Measurements from ENCODE around the gene CLDN3.
A peak's percentile ranks its signal among the peaks of the same experiment; 100 is the strongest.

CLDN3 gene

GRCh38 chr7:73770860-73771670, 995 bp upstream of the CLDN3 start:
- DNase-seq, result no peak

- DNase-seq, result no peak
Observed at GRCh38 chr7:73769481-73770001, 529 bp downstream of the CLDN3 start.

GRCh38 chr7:73768641-73769480, 1.2 kb downstream of the CLDN3 start:
- no peak for DNase-seq

- DNase-seq, result no peak
Observed at GRCh38 chr7:73766556-73767229, 3.4 kb downstream of the CLDN3 start.

GRCh38 chr7:73762659-73762999, 7.4 kb downstream of the CLDN3 start:
- no peak for DNase-seq

GRCh38 chr7:73761854-73762658, 8.0 kb downstream of the CLDN3 start:
- DNase-seq, result no peak

GRCh38 chr7:73758581-73759138, 11.4 kb downstream of the CLDN3 start:
- DNase-seq, result no peak

GRCh38 chr7:73749931-73750776, 19.9 kb downstream of the CLDN3 start:
- no peak for DNase-seq

GRCh38 chr7:73746378-73746777, 23.7 kb downstream of the CLDN3 start:
- no peak for DNase-seq

- no peak for DNase-seq
Observed at GRCh38 chr7:73742753-73743641, 27.1 kb downstream of the CLDN3 start.

GRCh38 chr7:73742338-73742752, 27.7 kb downstream of the CLDN3 start:
- DNase-seq, result no peak

GRCh38 chr7:73741600-73741999, 28.5 kb downstream of the CLDN3 start:
- no peak for DNase-seq

- no peak for DNase-seq
Observed at GRCh38 chr7:73740771-73741170, 29.3 kb downstream of the CLDN3 start.

GRCh38 chr7:73740212-73740611, 29.9 kb downstream of the CLDN3 start:
- DNase-seq, result no peak

GRCh38 chr7:73739387-73739767, 30.7 kb downstream of the CLDN3 start:
- no peak for DNase-seq

- peak; percentile 94 to 99 (median 95) for DNase-seq
Observed at GRCh38 chr7:73738612-73739386, 31.3 kb downstream of the CLDN3 start, which contains the start of gene ABHD11. Gene ABHD11 (minus strand): TSS chr7:73738802. CDS start chr7:73738770, 32 bp downstream.

GRCh38 chr7:73738220-73738611, 31.9 kb downstream of the CLDN3 start:
- peak; percentile 47 to 62 (median 58) for DNase-seq

- no peak for DNase-seq
Observed at GRCh38 chr7:73737491-73738219, 32.4 kb downstream of the CLDN3 start.
